Measurements from ENCODE around the gene MAN2A1. TPM values are rescaled to one million over a fixed set of nuclear protein-coding genes. Genes with fewer than 3 reads are reported as not detected.

Gene MAN2A1
- total RNA-seq, 4 donors from 2014 or later, result 38.3 to 51.9 (median 46.2) TPM

- TF ChIP-seq, protein P1, sequence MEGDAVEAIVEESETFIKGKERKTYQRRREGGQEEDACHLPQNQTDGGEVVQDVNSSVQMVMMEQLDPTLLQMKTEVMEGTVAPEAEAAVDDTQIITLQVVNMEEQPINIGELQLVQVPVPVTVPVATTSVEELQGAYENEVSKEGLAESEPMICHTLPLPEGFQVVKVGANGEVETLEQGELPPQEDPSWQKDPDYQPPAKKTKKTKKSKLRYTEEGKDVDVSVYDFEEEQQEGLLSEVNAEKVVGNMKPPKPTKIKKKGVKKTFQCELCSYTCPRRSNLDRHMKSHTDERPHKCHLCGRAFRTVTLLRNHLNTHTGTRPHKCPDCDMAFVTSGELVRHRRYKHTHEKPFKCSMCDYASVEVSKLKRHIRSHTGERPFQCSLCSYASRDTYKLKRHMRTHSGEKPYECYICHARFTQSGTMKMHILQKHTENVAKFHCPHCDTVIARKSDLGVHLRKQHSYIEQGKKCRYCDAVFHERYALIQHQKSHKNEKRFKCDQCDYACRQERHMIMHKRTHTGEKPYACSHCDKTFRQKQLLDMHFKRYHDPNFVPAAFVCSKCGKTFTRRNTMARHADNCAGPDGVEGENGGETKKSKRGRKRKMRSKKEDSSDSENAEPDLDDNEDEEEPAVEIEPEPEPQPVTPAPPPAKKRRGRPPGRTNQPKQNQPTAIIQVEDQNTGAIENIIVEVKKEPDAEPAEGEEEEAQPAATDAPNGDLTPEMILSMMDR (IDR thresholded peaks at IDR 0.05), result no peak
- DNase-seq (ENCODE audit: low spot score) (no peak), ATAC-seq (ENCODE audit: low FRiP score) (no peak)
These were observed 175.9 kb downstream of the MAN2A1 start for GRCh38 chr5:109865637-109866036.

GRCh38 chr5:109866051-109866450, 176.3 kb downstream of the MAN2A1 start:
- TF ChIP-seq, protein P1 (IDR thresholded peaks at IDR 0.05), result no peak
- ATAC-seq (ENCODE audit: low FRiP score) (no peak), DNase-seq (ENCODE audit: low spot score) (no peak)

- TF ChIP-seq, protein P1 (IDR thresholded peaks at IDR 0.05), result no peak
- ATAC-seq (ENCODE audit: low FRiP score) (no peak), DNase-seq (ENCODE audit: low spot score) (no peak)
These were observed 179.0 kb downstream of the MAN2A1 start for GRCh38 chr5:109868737-109869136.

DNA sequence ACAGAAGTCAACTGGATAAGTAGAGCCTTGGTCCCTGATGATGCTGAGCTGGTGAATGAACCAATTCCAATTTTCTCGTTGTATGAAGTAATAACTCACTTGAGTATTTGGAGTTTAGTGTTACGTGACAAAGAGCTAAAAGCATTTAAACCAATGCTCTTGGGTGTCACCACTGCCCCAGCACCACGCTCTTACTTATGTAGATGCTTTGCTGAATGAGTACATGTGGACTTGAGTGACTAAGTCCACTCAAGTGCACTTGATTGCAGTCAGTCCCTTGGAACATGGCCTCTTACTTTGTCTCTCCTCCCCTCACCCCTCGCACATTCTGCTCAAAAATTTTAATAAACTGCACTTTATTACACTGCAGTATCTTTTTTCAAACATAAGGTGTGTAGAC, 184.0 kb downstream of the MAN2A1 start:
- no peak for DNase-seq (ENCODE audit: low spot score)
- ATAC-seq (ENCODE audit: low FRiP score), result no peak
- TF ChIP-seq, protein P1 (IDR thresholded peaks at IDR 0.05), result no peak

DNA sequence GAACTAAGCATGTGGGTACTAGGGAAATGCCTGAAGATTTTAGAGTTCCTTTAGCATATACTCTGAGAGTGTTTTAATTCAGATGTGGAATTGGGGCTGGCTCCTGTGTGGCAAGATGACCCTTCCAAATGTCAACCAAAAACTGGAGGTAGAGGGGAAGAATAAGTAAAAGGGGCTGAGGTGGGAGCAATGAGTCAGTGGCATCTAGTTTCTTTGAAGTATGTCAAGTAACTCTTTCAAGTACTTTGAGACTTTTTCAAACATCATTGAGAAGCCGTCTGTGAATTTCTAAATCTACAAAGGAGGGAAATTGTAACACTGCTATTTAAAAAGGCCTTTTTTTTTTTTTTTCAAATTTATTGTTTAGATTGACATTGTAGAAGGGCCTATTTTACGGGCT, 184.4 kb downstream of the MAN2A1 start:
- TF ChIP-seq, protein P1 (IDR thresholded peaks at IDR 0.05), result no peak
- ATAC-seq (ENCODE audit: low FRiP score), result no peak
- no peak for DNase-seq (ENCODE audit: low spot score)

GRCh38 chr5:109876030-109876725, 186.5 kb downstream of the MAN2A1 start:
- TF ChIP-seq, protein P1 (IDR thresholded peaks at IDR 0.05), result no peak

DNA sequence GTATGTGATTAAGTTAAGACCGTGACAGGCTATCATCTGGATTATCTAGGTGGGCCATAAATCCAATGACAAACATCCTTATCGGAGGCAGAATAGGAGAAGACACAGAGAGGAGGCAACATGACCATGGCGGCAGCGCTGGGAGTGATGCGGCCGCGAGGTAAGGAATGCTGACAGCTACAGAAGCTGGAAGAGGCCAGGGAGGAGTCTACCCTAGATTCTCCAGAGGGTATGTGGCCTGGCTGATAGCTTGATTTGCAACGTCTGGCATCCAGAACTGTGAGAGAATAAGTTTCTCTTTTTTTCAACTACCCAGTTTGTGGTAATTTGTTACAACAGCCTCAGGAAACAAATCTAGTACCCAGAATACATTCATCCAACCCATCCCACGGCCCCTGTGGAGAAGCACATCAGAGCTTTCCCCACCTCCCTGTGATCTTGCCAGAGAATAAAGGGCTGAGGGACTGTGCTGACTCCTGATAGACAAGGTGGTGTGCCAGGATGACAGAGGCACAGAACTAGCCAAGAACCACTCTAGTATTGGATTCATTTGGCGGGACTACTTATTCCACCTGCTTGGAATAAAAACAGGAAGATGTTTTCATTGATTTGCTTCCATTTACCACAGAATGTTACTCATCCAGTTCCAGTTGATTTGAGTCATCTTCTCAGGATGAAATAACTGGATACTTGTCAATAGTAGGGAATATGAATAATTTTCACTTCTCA, 187.4 kb downstream of the MAN2A1 start:
- TF ChIP-seq, protein P1 (IDR thresholded peaks at IDR 0.05), result no peak
- DNase-seq (ENCODE audit: low spot score) (no peak), ATAC-seq (ENCODE audit: low FRiP score) (no peak)

More at GRCh38 chr5:109876030-109876725, 186.5 kb downstream of the MAN2A1 start:
- ATAC-seq (ENCODE audit: low FRiP score) (no peak), DNase-seq (ENCODE audit: low spot score) (no peak)
